ENCODE measurements around the gene FARS2.

The FARS2 gene

GRCh38 chr6:5781019-5781418, 519.7 kb downstream of the FARS2 start:
- H3K27ac ChIP-seq (ENCODE audit: extremely low read depth, low read depth, low read length) = no peak overlapping the region
- TF ChIP-seq ZNF704 (tag by site-specific recombination; IDR thresholded peaks at IDR 0.05) = no peak
- TF ChIP-seq ZNF138 (tag by site-specific recombination; IDR thresholded peaks at IDR 0.05; ENCODE audit: borderline replicate concordance) = no peak
- TF ChIP-seq MYNN (tag by site-specific recombination; IDR thresholded peaks at IDR 0.05; ENCODE audit: borderline replicate concordance) = no peak
- no peak for TF ChIP-seq ZIC2 (tag by site-specific recombination; IDR thresholded peaks at IDR 0.05)
- TF ChIP-seq KLF7 (tag by site-specific recombination; IDR thresholded peaks at IDR 0.05; ENCODE audit: borderline replicate concordance) = no peak
- no peak for TF ChIP-seq PRDM10 (tag by site-specific recombination; IDR thresholded peaks at IDR 0.05)

GRCh38 chr6:5781966-5782556, 520.7 kb downstream of the FARS2 start:
- H3K4me1 ChIP-seq (ENCODE audit: control insufficient read depth, insufficient read depth, low read length) = no peaks in the 10 kb centered on the region
- H3K4me3 ChIP-seq (ENCODE audit: low read depth, low read length) = no peak overlapping the region
- H3K9me3 ChIP-seq (ENCODE audit: control insufficient read depth, insufficient read depth, low read depth, low read length) = no peaks in the 10 kb centered on the region
- no peak overlapping the region for H3K27ac ChIP-seq (ENCODE audit: extremely low read depth, low read depth, low read length)
- no peaks in the 10 kb centered on the region for H3K36me3 ChIP-seq (ENCODE audit: control insufficient read depth in 2 of 2, insufficient read depth in 1 of 2, low read length in 2 of 2)
- ChIA-PET POLR2A (no interaction called here), CTCF (no interaction called here)
- TF ChIP-seq ZSCAN18 (tag by site-specific recombination; IDR thresholded peaks at IDR 0.05) = no peak
- no peak for TF ChIP-seq BCL11A (tag by site-specific recombination; IDR thresholded peaks at IDR 0.05; ENCODE audit: low read depth)
- TF ChIP-seq MZF1 (tag by site-specific recombination; IDR thresholded peaks at IDR 0.05; ENCODE audit: borderline replicate concordance) = no peak
- no peak for TF ChIP-seq ZNF324 (tag by site-specific recombination; IDR thresholded peaks at IDR 0.05)
- no peak for TF ChIP-seq ZNF248 (tag by site-specific recombination; IDR thresholded peaks at IDR 0.05)
- TF ChIP-seq ZNF146 (tag by site-specific recombination; IDR thresholded peaks at IDR 0.05) = no peak
- TF ChIP-seq ZNF341 (tag by site-specific recombination; IDR thresholded peaks at IDR 0.05; ENCODE audit: low read depth) = no peak
- no peak for TF ChIP-seq ZNF157 (tag by site-specific recombination; IDR thresholded peaks at IDR 0.05)
- no peak for TF ChIP-seq ZNF280D (tag by site-specific recombination; IDR thresholded peaks at IDR 0.05)
- TF ChIP-seq PBX3 (CRISPR knock-in tag; IDR thresholded peaks at IDR 0.05) = no peak
- no peak for TF ChIP-seq GLI2 (tag by site-specific recombination; IDR thresholded peaks at IDR 0.05; ENCODE audit: borderline replicate concordance, low read depth)
- TF ChIP-seq TCF7L2 (IDR thresholded peaks at IDR 0.05; ENCODE audit: borderline replicate concordance, low read depth, low read length) = no peak
- no peak for TF ChIP-seq ZSCAN23 (tag by site-specific recombination; IDR thresholded peaks at IDR 0.05)
- TF ChIP-seq ZNF26 (tag by site-specific recombination; IDR thresholded peaks at IDR 0.05) = no peak
- TF ChIP-seq ZNF202 (tag by site-specific recombination; IDR thresholded peaks at IDR 0.05; ENCODE audit: borderline replicate concordance) = no peak
- TF ChIP-seq ZNF426 (tag by site-specific recombination; IDR thresholded peaks at IDR 0.05) = no peak

More at GRCh38 chr6:5781019-5781418, 519.7 kb downstream of the FARS2 start:
- Histone ChIP-seq H3K9me3 (ENCODE audit: control insufficient read depth, insufficient read depth, low read depth, low read length) (no peaks in the 10 kb centered on the region), H3K4me1 (ENCODE audit: control insufficient read depth, insufficient read depth, low read length) (no peaks in the 10 kb centered on the region), H3K4me3 (ENCODE audit: low read depth, low read length) (no peak overlapping the region), H3K36me3 (ENCODE audit: control insufficient read depth in 2 of 2, insufficient read depth in 1 of 2, low read length in 2 of 2) (no peaks in the 10 kb centered on the region)
- POLR2A ChIA-PET = interaction anchor here (0.6 kb wide), 1 partner anchor 287 kb away, joined by 3 read pairs; no protein-coding TSS in a partner anchor
- CTCF ChIA-PET = interaction anchor here (0.6 kb wide), 1 partner anchor 1625 kb away, joined by 3 read pairs; no protein-coding TSS in a partner anchor
